ENCODE measurements around the gene BEAN1.

- TF ChIP-seq POLR2AphosphoS5 (IDR thresholded peaks at IDR 0.05), result no peak
- TF ChIP-seq, protein P1, sequence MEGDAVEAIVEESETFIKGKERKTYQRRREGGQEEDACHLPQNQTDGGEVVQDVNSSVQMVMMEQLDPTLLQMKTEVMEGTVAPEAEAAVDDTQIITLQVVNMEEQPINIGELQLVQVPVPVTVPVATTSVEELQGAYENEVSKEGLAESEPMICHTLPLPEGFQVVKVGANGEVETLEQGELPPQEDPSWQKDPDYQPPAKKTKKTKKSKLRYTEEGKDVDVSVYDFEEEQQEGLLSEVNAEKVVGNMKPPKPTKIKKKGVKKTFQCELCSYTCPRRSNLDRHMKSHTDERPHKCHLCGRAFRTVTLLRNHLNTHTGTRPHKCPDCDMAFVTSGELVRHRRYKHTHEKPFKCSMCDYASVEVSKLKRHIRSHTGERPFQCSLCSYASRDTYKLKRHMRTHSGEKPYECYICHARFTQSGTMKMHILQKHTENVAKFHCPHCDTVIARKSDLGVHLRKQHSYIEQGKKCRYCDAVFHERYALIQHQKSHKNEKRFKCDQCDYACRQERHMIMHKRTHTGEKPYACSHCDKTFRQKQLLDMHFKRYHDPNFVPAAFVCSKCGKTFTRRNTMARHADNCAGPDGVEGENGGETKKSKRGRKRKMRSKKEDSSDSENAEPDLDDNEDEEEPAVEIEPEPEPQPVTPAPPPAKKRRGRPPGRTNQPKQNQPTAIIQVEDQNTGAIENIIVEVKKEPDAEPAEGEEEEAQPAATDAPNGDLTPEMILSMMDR (IDR thresholded peaks at IDR 0.05), result peak in 1 of 3 experiments; percentile 1
- no peak for TF ChIP-seq POLR2A (IDR thresholded peaks at IDR 0.05; ENCODE audit: low read depth)
- TF ChIP-seq EP300 (IDR thresholded peaks at IDR 0.05), result no peak
Measured at GRCh38 chr16:66512272-66513110, 85.4 kb downstream of the BEAN1 start.
